HUDEP-2 (cell line): ENCODE results near the gene PCNX4.

Source experiments
- DNase-seq, 76 experiments: peaks; one replicate each; lab custom pipeline; 2025; ENCODE audit not compliant: unreplicated experiment in 76 of 76; lab: John Stamatoyannopoulos, UW

The PCNX4 gene

GRCh38 chr14:60170948-60171347 lies 79.2 kb downstream of the PCNX4 start:
- no peak for DNase-seq

DNA sequence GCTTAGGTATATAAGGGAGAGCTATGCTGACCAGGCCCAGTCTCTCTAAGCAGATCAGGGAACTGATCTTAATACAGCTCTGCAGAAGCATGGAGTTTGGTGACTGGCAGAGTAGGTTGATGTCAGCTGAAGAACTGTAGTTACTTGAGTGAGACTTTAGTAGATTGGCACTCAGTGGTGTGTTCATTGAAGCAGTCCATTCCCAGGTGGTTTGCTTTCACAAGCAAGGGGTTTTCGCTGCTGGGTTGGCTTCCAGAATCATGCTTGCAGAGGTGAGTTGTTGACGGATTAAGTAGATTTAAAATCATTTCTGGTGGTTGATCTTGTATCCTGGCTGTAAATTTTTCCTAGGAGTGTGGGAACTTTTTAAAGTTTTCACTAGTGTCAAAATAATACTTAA lies 80.0 kb downstream of the PCNX4 start:
- DNase-seq, result no peak

GRCh38 chr14:60174352-60175254 lies 82.9 kb downstream of the PCNX4 start:
- DNase-seq, result no peak

DNA sequence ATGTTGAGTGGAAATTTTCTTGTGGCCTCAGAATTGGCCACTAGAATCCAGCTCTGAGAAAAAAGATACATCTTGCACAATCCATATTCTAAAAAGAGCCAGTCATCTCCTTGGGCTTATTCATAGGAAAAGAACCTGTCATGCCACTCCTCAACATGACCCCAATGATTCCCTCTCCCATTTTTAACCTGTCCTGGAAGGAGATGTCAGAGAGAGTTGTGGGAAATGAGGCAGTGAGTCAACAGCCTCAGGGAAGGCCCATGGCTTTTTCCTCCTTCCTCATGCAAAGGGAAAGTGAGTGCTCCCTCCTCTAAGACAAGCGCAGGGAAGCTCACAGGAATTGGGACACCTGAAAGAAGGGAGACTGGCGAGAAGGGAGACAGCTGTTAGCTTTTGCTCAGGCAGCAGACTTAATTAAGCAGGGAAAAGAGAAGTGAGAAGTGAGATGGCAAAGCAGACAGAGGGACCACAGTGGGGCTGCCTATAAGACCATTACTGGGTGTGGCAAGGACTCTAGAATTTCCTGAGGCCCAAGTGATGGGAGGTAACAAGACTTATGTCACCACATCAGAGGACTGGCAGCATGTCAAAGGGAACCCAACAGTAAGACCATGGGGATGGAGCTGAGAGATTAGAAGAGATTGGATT lies 83.7 kb downstream of the PCNX4 start:
- DNase-seq, result no peak

DNA sequence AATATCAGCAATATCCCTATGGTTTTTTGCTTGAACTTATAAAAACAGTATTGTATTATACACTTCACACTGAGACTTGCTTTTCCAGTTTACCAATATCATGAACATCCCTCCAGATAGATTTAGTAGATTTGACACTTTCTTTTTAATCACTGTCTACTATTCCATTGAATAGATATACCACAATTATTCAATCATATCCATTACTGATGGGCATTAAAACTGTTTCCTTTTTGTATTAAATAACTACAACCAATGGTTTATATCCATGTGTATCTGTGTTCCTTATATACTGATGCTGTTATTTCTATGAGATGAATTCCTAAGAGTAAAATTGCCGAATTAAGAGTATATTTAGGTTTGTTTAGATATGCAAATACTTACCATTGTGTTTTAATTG lies 86.4 kb downstream of the PCNX4 start:
- DNase-seq, result no peak

- DNase-seq, result no peak
Observed at GRCh38 chr14:60178820-60179219, 87.1 kb downstream of the PCNX4 start.

- no peak for DNase-seq
Observed at GRCh38 chr14:60179431-60179869, 87.7 kb downstream of the PCNX4 start.

DNA sequence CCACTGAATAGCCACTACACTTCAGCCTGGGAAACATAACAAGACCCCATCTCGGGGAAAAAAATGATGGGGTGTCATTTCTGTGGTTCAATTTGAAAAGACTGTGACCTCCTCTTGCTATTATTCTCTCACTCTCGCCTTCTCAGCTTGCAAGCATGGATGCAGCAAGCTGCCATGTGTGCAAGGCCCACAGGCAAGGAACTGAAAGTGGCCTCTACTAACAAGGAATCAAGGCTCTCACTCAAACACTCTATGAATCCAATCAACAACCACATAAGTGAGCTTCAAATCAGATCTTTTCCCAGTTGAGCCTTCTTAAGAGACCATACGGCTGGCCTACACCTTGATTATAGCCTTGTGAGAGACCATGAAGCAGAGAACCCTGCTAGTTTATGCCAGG lies 91.4 kb downstream of the PCNX4 start:
- DNase-seq, result no peak

- peak in 4 of 76 experiments; percentile 2 to 19 (median 4) for DNase-seq
Observed at GRCh38 chr14:60183741-60184140, 92.0 kb downstream of the PCNX4 start.

DNA sequence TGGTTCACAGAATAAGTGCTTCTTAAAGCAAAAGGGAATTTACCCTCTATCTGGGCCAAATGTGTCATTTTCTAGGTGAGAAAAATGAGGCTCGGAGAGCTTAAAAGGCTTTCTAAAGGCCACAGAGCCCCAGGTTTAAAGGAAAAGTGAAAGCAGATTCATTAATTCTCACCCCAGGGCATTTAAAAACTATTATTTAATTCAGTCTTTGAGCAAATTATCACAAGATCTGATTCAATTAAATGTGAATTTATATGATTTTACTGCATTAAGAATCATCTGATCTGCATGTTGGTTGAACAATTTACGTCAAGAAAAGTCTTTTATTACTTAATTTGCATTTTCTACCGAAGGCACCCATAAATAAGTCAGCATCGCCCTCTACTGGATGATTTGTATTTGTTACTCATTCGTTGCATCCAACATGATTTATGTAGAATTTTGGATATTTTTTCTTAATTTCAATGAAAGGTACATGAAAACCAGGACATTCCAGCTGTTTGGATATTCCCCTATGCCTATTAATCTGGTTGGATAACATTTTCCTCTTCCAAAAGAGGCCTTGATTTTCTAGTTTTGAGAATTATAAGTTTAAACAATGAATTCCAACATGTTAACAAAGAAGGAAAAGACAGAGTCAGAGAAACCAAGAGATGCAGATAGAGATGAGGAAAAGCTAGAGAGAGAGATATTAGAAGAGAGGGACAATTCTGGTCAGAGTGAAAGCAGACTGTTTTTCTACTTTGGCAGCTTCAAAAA lies 92.6 kb downstream of the PCNX4 start:
- DNase-seq, result peak in 33 of 76 experiments; percentile 8 to 74 (median 47)

- DNase-seq, result peak in 7 of 76 experiments; percentile 4 to 41 (median 30)
Observed at GRCh38 chr14:60184905-60185555, 93.3 kb downstream of the PCNX4 start.

DNA sequence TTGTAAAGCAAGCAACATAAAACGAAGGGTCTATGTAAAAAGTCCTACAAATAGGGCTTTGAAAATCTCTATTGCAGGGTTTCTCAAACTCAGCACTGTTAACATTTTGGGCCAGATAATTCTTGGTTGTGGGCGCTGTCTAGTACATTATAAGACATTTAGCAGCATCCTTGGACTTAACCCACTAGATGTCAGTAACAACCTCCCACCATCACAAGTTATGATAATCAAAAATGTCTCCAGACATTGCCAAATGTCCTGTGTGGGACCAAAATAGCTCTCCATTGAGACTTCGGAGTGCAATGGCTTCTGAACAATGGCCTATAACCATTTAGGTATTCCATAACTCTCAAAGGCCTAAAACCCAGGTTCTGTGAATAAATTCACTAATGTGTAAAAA lies 96.4 kb downstream of the PCNX4 start:
- DNase-seq, result peak in 13 of 76 experiments; percentile 6 to 36 (median 15)

GRCh38 chr14:60188696-60189095 lies 97.0 kb downstream of the PCNX4 start:
- DNase-seq, result no peak

GRCh38 chr14:60189923-60190840 lies 98.5 kb downstream of the PCNX4 start:
- DNase-seq, result no peak

DNA sequence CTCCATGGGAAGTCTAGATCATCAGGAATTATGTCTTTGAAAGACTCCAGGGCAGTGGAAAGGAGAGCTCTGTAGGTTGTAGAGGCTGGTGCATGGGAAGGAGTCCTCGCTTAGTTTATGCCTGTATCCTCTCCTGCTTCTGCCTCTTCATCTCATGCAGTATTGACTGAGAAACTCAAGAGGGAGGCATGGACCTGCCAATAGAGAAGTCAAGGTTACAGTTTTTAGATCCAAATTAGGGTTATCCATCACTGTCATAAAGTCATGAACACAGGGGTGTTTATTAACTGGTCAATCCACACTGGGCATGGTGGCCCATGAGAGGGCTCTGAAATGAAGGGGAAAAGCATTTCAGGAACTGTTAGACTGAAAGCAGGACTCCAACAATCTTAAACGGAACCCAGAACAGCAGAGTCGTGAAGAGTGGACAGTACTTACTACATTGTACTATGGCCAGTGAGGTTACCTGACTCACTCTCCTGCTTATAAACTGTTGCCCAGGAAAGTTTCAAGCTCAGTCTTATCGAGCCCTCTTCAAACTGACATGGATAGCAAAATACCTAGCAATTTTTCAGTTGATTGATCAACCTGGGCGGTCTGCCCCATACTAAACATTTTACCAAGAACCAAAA lies 103.6 kb downstream of the PCNX4 start:
- peak in 6 of 76 experiments; percentile 9 to 38 (median 17) for DNase-seq

GRCh38 chr14:60196291-60196690 lies 104.6 kb downstream of the PCNX4 start:
- peak in 29 of 76 experiments; percentile 10 to 72 (median 30) for DNase-seq

DNA sequence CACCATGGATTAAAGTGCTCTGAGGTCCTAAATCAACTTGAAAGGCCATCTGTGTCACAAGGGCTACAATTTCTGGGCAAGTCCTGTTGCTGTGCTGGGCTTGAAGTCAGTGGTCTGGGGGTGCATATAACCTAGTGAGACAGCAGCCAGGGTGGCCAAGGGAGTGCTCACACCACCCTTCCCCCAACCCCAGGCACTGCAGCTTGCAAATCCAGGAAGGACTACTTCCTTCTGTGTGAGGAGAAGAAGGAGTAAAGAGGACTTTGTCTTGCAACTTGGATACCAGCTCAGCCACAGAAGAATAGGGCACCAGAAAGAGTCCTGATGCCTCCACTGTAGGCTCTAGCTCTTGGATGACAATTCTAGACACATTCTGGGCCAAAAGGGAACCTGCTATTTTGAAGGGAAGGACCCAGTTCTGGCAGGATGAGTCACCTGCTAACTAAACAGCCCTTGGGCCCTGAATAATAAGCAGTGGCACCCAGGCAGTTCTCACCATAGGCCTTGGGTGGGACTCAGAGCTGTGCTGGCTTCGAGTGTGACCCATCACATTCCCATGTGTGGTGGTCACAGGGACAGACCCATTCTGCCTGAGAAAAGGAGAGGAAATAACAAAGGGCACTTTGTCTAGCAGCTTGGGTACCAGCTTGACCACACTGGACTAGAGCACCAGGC lies 106.0 kb downstream of the PCNX4 start:
- DNase-seq, result no peak

DNA sequence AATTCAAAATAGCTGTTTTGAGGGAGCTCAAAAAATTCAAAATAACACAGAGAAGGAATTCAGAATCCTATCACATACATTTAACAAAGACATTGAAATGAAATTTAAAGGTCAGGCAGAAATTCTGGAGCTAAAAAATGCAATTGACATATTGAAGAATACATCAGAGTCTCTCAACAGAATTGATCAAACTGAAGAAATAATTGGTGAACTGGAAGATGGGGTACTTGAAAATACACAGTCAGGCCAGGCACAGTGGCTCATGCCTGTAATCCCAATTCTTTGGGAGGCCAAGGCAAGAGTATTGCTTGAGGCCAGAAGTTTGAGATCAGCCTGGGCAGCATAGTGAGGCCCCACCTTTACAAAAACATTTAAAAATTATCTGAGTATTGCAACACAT lies 107.6 kb downstream of the PCNX4 start:
- no peak for DNase-seq
